AG08396 (cell line): Measurements from ENCODE around the gene ABCC1.

Source experiments
- DNase-seq: peaks from one replicate; pipeline ENCODE4 v3.0.0; 2012; ENCODE audit warnings: low spot score, mixed read lengths

ABCC1 gene

DNA sequence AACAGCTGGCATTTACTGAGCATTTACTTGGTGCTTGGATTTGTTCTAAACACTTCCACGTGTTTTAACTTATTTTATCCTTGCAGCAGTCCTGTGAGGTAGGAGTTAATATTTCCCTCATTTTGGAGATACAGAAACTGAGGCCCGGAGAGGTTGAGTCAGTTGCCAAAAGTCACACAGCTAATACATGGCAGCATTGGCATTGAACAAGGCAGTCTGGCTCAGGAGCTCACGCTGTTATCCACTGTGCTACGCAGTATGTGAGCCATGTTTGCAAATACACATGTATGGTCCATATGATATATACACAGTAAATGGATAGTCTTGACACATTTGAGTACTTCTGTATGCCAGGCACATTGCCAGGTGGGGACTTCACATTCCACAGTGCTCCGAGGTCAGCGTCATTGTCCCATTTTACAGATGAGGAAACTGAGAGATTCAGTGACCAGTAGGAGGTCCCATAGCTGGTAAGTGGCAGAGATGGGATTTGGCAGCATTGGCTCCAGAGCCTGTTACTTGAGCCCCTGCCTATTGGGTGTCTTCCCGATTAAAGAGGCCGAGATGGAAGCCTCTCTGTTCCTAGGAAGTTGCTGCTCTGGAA is 163.1 kb downstream of the ABCC1 start:
- DNase-seq: no peak

GRCh38 chr16:16113076-16113475 is 163.7 kb downstream of the ABCC1 start:
- no peak for DNase-seq

DNA sequence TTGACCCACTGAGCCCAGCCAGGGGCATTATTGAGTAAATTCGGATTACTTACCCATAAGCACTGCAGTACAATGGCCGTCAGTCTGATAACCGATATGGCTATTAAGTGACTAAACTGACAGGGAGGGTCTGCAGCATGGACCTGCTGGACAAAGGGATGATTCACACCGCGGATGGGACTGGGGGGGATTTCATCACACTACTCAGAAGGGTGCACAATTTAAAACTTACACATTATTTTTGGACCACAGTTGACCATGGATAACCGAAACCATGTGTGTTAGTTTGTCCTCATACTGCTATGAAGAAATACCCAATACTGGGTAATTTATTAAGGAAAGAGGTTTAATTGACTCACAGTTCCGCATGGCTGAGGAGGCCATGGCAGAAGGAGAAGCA is 167.4 kb downstream of the ABCC1 start:
- DNase-seq: no peak

DNA sequence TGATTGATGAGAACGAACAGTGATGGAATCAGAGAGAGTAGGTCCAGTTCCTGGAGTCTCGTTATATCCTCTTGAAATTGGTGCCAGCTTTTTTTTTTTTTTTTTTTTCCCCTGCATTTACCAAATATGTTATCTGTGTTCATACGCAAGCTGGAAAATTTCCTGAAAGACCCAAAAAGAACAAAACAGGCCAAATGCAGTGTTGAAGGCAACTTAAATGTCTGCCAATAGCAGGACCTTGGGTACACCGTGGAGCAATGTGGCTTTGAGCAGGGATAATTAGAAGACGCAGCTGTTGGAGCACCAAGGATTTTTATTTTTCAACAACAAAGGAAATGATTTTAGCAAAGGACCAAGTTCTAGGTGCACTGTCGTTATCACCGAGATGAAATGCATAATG is 168.9 kb downstream of the ABCC1 start:
- DNase-seq: no peak

GRCh38 chr16:16120044-16120381 is 170.6 kb downstream of the ABCC1 start:
- no peak for DNase-seq

DNA sequence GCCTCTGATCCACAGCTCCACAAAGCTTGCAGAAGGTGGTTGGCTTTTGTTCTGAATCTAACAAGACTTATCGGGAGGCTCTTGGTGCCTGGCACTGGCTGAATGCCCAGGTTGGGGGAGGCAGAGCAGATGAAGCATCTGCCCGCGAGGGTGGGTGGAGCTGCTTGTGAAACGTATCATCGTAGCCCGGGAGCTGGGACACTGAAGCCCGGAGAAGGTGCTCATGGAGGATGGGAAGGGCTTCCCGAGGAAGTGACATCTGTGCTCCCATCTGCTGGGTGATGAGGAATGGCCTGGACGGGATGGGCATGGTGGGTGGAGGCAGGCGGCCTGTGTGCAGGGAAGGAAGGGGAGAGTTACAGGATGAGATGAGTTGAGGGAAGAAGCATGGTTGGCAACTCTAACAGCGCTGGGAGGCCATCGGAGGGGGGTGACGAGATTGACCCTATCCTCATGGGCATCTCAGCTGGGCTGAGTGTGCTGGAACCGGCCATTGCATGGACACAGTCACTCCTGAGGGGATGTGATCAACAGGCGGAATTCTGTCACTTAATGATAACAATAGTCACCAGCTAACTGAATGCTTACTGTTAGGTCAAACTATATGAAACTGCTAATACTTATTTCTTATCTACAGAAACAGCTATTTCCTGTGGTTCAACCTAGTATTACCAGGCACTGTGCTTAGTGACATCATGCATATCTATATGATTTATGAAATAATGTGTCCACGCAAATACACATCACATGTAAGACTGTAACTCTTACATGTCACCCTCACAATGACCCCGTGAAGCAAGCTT is 171.2 kb downstream of the ABCC1 start:
- no peak for DNase-seq

GRCh38 chr16:16121185-16121727 is 171.8 kb downstream of the ABCC1 start:
- DNase-seq: no peak

DNA sequence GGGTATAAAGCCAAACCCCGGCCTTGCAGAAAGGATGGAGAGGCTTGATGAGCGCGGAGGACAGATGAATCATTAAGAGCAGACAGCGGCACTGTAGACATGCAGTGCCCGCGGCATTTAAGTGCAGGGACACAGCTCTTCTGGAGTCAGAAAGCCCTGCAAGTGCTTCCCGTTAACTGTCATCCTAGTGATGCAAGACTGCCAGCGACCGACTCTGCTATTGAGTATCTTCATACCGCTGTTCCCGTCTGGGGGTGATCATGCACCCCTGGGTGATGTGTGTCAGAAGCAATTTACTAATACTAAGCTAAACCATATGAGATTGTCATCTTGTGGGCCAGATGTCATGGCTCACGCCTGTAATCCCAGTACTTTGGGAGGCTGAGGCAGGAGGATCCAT is 172.8 kb downstream of the ABCC1 start:
- DNase-seq: no peak

- no peak for DNase-seq
Measured at GRCh38 chr16:16124438-16124837, 175.0 kb downstream of the ABCC1 start.

GRCh38 chr16:16124974-16125373 is 175.6 kb downstream of the ABCC1 start:
- no peak for DNase-seq

- no peak for DNase-seq
Measured at GRCh38 chr16:16126896-16127295, 177.5 kb downstream of the ABCC1 start.

GRCh38 chr16:16127469-16128116 is 178.2 kb downstream of the ABCC1 start:
- DNase-seq: peak; percentile 76

DNA sequence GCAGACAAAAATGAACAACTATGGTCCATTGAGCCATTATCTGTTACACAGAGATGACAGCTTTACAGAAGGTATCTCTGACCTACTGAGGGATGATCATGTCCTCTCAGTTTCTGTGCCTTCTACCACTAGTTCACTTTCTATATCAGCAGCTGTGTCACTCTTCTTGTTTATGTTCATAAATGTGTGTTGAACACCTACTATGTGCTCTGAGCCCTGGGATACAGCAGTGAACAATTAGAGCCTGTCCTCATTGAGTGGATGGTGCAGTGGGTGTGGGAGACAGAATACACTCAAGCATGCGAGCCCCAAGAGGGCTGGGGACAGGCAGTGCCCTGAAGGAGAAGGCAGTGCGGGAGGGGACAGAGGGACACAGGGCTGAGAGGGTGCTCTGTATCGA is 181.8 kb downstream of the ABCC1 start:
- DNase-seq: no peak

GRCh38 chr16:16131659-16132058 is 182.2 kb downstream of the ABCC1 start:
- no peak for DNase-seq

DNA sequence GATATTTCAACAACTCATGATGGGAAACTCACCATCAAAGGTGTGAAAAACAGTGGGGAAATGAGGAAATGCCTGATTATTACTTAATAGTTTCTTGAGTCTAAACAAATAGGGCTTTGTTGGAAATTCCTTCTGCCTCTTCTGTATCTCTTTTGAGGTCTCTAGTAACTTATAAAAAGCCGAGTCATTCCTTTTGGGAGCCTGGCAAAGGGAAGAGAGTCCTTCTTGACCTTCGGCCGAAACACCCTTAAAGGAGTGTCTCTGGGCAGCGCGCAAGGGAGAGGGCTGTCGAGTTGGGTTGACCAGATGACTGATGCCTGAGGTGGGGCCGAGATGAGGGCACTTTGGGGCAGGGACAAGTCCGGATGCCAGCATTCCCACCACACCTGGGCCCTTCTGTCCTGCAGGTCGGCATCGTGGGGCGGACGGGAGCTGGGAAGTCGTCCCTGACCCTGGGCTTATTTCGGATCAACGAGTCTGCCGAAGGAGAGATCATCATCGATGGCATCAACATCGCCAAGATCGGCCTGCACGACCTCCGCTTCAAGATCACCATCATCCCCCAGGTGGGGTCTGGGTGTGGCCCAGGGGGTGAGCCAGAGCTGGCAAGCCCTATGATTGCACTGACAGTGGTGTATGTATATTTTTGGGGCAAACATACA is 184.7 kb downstream of the ABCC1 start:
- DNase-seq: no peak

GRCh38 chr16:16136588-16136987 is 187.2 kb downstream of the ABCC1 start:
- no peak for DNase-seq

GRCh38 chr16:16137110-16137509 is 187.7 kb downstream of the ABCC1 start:
- DNase-seq: no peak

DNA sequence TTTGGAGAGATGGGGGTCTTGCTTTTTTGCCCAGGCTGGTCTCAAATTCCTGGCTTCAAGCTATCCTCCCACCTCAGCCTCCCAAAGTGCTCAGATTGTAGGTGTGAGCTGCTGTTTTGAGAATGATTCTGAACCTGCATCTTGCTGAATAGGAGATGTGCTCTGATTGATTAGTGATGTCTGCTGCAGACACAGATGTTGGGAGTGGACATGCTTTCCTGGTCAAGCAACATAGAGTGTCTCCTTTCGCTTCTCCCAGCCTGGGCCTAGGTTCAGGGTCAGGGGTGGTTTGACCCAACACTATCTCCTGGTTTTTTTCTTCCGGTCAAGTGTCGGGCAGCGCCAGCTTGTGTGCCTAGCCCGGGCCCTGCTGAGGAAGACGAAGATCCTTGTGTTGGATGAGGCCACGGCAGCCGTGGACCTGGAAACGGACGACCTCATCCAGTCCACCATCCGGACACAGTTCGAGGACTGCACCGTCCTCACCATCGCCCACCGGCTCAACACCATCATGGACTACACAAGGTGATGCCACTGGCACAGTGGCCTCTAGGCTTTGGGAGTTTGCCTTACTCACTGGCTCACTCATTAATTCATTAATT is 188.7 kb downstream of the ABCC1 start:
- DNase-seq: no peak

DNA sequence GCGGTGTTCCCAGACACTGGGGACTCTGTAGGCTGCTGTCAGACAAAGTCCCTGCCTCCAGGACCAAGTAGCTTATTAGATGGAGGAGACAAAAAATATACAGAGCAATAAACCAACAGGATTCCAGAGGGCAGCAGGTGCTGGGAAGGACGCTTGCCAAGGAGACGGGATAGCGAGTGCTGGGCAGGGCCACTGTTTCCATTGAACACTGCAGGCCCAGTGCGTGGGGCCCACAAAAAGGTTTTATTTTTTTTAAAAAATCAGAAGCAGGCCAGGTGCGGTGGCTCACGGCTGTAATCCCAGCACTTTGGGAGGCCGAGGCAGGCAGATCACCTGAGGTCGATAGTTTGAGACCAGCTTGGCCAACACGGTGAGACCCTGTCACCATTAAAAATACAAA is 189.6 kb downstream of the ABCC1 start:
- DNase-seq: no peak

- DNase-seq: no peak
Measured at GRCh38 chr16:16139806-16140205, 190.4 kb downstream of the ABCC1 start.

- DNase-seq: no peak
Measured at GRCh38 chr16:16140537-16140936, 191.1 kb downstream of the ABCC1 start.

DNA sequence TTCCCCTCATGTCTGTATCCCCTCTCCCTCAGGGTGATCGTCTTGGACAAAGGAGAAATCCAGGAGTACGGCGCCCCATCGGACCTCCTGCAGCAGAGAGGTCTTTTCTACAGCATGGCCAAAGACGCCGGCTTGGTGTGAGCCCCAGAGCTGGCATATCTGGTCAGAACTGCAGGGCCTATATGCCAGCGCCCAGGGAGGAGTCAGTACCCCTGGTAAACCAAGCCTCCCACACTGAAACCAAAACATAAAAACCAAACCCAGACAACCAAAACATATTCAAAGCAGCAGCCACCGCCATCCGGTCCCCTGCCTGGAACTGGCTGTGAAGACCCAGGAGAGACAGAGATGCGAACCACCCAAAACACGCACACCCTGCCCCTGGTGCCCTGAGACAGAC is 191.7 kb downstream of the ABCC1 start:
- DNase-seq: no peak
